Measurements from ENCODE around the gene ZDHHC18.
"Not testable (repeated sequence)": the region's sequence is repeated elsewhere in the genome, so short reads cannot be mapped to it uniquely, and the experiment has no call there.

ZDHHC18 gene

DNA sequence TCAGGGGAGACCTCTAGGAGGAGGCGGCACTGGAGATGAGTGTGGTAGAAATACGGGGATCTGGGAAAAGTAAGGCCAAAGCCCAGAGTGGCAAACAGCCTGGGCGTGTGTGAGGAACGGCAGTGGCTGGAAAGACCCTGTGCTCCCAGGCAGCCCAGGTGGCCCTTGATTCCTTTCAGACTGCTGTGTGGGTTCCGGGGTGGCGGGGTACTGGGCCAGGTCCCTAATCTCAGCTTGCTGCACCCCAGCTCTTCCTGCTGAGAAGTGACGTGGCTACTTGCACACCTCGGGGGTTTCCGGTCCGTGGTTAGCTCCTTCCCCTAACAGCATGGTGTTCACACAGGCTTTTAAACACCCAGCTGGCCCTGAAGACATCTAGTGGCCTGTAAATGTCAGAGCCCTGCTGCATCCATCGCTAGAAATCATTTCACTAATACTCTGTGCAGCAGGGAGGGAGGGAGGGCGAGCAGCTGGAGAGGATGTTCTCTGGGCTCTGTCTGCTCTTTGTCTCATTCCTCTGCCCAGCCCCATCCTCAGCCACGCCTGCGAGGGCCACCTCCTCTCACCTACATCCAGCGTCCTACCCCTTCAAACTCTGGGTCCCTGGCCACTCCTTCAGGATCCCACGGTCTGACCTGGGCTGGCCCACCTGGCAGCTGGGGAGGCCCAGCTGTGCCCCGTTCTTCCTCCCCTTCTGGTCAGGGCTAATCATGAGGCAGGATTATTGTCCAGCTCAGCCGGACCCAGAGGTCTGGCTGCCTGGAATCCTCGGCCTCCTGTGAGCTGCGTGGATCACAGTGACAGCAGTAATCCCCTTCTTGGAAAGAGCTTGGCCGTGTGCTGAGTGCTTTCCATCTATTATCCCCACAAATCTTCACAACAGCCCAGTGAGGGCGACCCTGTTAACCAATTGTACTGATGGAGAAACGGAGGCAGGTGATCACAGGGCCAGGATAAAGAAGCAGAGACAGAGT is 7.2 kb downstream of the ZDHHC18 start:
- DNase-seq (ENCODE audit: low read depth), result peak; percentile 77

- not testable (repeated sequence) for DNase-seq (ENCODE audit: low read depth)
Observed at GRCh38 chr1:26837665-26838064, 11.2 kb downstream of the ZDHHC18 start.

DNA sequence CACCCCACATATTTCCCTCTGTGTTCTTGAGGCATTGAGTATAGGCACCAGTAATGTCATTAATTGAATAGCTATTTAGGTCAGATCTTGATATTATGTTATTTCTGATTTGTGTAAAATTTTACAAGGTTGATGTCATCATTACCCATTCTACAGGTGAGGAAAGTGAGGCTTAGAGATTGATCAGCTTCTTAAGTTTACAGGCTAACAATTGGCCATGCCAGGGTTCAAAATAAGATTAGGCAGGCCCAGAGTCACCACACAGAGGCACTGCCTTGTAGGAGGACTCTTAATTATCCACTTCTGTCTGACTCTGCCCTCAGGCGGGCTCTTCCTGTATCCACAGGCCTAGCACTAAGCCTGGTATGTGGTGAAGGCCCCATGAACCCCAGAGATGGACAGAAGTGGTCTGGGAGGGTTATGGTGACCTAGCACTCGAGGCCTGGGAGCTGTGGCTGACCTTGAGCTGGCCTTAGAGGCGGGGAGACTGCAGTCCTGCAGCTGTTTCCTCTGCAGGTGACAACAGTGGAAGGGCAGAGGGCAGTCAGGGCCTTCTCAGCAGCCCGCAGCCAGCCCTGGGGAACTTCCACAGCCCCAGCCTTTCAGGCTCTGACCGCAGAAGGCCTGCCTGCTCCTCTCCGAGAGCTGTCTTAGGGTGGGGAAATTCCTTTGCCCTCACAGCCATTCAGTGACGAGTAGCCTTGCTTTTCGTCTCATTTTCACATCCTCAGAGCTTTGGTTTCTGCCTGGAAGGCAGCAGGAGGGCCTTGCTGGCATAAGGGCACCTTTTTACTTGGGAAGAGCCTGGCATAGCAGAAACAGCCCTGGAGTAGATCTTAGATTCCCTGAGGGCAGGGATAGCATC is 12.2 kb downstream of the ZDHHC18 start:
- DNase-seq (ENCODE audit: low read depth), result peak; percentile 61

DNA sequence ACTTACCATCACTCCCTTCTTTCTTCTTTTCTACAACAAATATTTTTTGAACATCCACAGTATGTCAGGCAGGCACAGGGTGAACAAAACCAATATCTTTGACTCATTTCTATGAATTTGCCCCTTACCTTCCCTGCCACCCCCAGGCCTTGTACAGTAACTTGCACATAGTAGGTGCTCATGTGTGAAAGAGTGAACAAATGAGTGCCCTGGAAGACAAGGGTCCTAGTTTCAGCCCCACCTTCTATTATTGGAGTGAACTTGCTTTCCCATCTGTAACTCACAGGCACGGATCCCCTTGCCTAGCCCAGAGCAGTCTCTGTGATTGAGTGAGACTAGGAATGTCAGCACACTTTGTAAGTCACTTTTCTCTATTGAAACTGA is 12.8 kb downstream of the ZDHHC18 start:
- no peak for DNase-seq (ENCODE audit: low read depth)

DNA sequence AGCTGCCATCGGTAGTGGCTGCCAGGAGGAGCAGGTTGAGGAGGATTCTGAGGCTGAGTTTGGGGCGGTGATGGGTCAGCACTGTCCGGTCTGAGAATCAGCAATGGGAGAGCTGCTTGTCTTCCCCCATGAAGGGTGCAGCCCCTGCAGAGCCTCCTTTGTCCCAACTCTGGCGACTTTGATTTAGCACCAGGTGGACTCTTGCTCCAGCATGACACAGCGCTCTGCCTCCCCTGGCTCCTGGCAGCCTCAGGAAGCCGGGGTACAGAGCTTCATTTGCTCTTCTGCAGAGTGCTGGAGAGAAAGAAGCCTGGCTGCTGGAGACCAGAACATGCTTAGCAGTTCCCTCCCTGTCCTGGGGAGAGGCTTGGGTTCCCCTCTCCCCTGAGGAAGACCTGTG is 13.3 kb downstream of the ZDHHC18 start:
- no peak for DNase-seq (ENCODE audit: low read depth)

- no peak for DNase-seq (ENCODE audit: low read depth)
Observed at GRCh38 chr1:26844424-26845196, 18.1 kb downstream of the ZDHHC18 start.

- DNase-seq (ENCODE audit: low read depth), result not testable (repeated sequence)
Observed at GRCh38 chr1:26847826-26848225, 21.3 kb downstream of the ZDHHC18 start.

DNA sequence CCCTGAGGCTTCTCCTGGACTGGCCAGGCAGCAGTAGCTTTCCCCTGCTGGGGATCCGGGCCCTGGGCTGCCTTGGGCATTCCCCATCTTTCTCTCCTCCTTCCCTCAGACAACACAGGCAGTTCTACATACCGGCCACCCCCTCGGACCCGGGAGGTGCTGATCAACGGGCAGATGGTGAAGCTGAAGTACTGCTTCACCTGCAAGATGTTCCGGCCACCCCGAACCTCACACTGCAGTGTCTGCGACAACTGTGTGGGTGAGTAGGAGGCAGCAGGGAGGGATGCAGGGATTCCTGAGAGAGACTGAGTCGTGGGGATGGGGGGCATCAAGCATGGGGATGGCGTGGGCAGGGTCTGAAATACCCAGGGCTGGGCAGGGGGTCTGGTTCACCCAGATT is 22.0 kb downstream of the ZDHHC18 start:
- DNase-seq (ENCODE audit: low read depth), result no peak

GRCh38 chr1:26848941-26849774 is 22.7 kb downstream of the ZDHHC18 start:
- no peak for DNase-seq (ENCODE audit: low read depth)

- no peak for DNase-seq (ENCODE audit: low read depth)
Observed at GRCh38 chr1:26851106-26851684, 24.7 kb downstream of the ZDHHC18 start.

DNA sequence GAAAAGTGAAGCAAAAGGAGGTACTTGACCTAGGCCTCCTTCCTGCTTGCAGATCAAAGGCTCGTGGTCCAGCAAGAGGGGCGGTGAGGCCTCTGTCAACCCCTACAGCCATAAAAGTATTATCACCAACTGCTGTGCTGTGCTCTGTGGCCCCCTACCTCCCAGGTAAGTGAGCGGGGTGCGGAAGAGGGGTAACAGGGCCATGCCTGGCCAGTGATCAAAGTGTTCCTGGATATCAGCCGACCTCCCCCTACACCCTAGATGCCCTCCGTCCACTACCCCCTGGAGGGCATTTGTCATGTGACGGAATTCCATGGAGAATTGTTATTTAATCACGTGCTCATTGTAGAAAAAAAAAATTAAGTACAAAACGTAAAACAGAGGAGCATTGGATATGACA is 26.2 kb downstream of the ZDHHC18 start:
- DNase-seq (ENCODE audit: low read depth), result no peak

- DNase-seq (ENCODE audit: low read depth), result peak; percentile 67
Observed at GRCh38 chr1:26853156-26853555, 26.7 kb downstream of the ZDHHC18 start.

GRCh38 chr1:26853600-26853999 is 27.1 kb downstream of the ZDHHC18 start:
- DNase-seq (ENCODE audit: low read depth), result no peak

DNA sequence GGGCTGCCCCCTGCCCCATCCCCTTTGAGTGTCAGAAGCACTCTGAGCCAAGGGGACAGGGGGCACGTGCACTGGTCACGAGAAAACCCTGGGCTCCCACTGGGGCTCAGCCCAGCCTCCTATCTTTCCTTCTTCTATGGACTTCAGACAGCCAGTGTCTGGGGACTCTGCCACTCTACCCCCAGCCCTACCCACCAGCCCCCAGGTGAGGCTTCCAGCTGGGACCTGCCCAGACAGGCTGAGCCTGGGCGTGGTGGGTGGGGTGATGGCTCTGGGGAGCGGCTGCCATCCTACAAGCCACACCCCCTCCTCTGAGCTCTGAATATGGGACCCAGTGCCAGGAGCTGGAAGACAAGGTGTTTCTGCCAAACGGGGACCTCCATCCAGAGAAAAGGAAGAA is 28.4 kb downstream of the ZDHHC18 start:
- no peak for DNase-seq (ENCODE audit: low read depth)

- DNase-seq (ENCODE audit: low read depth), result no peak
Observed at GRCh38 chr1:26855636-26856035, 29.1 kb downstream of the ZDHHC18 start.

- DNase-seq (ENCODE audit: low read depth), result no peak
Observed at GRCh38 chr1:26856181-26856580, 29.7 kb downstream of the ZDHHC18 start.

DNA sequence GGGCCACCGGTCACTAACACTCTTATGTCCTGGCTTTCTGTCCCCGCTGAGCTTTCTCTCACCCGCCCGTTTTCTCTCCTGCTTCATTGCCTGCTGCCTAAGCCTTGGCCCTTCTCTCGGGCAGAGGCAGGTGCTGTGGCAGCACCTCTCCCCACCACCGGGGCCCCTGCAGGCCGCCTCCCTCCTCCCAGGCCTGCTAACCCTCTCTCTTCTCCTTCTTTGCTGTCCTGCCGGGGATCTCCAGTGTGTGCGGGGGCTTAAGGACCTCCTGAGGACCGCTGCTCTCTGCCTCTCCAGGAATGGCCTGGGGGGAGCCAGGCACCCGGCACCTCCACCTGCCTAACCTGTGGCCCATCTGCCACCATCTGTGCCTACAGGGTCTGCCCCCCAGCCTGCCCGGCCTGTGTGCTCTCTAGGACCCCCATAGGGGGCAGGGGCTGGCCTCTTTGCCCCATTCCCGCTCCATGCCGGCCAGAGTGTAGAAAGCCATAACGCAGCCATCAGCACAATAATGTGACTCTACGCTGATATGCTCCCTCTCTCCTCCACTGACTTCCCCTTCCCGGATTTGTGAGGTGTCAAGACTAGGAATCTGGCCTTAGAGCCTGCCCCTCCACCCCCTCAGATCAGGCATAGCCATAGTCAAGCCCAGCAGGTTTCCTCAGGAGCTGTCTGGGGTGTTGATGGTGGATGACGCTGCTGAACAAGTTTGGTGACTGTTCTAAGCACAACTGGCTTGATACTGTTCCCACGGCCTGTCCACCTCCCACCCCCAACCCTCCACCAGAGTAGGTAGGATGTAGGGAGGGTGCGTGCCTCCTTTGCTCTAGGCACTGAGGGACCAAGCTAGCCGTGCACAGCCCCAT is 30.3 kb downstream of the ZDHHC18 start:
- no peak for DNase-seq (ENCODE audit: low read depth)

GRCh38 chr1:26857473-26858060 is 31.1 kb downstream of the ZDHHC18 start:
- no peak for DNase-seq (ENCODE audit: low read depth)

DNA sequence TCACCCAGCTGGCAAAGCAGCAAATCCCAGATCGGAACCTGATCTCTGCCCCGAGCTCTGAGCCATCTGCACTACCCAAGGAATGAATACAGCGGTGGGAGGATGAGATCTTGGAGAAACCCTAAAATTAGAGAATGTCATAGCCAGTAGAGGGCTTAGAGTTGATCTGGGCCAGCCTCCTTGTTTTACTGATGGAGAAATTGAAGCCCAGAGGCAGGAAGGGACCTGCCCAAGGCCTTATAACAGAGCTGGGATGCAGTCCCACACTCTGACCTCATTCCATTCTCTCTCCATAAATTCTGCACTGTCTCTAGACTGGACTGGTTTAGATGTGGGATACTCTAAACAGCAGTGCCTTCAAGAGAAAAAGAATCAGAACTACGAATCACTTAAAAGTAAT is 31.7 kb downstream of the ZDHHC18 start:
- DNase-seq (ENCODE audit: low read depth), result no peak

Data from activated T-helper 9 cell treated with anti-CD3 and anti-CD28 coated beads, Interleukin-2, amount 50 U/mL, for 16 hours (primary cell).